ENCODE data around the gene ITGB5. TPM values are rescaled to one million over a fixed set of nuclear protein-coding genes. Genes with fewer than 3 reads are reported as not detected.

Gene ITGB5
- total RNA-seq, 1 donor from 2014 or later: 156 TPM

GRCh38 chr3:124896824-124897526, 9.8 kb upstream of the ITGB5 start:
- no peak for TF ChIP-seq POLR2AphosphoS5 (IDR thresholded peaks at IDR 0.05; ENCODE audit: insufficient read depth in 1 of 2, low read depth in 1 of 2)
- no peak for TF ChIP-seq POLR2A (IDR thresholded peaks at IDR 0.05)
- TF ChIP-seq, protein P1, sequence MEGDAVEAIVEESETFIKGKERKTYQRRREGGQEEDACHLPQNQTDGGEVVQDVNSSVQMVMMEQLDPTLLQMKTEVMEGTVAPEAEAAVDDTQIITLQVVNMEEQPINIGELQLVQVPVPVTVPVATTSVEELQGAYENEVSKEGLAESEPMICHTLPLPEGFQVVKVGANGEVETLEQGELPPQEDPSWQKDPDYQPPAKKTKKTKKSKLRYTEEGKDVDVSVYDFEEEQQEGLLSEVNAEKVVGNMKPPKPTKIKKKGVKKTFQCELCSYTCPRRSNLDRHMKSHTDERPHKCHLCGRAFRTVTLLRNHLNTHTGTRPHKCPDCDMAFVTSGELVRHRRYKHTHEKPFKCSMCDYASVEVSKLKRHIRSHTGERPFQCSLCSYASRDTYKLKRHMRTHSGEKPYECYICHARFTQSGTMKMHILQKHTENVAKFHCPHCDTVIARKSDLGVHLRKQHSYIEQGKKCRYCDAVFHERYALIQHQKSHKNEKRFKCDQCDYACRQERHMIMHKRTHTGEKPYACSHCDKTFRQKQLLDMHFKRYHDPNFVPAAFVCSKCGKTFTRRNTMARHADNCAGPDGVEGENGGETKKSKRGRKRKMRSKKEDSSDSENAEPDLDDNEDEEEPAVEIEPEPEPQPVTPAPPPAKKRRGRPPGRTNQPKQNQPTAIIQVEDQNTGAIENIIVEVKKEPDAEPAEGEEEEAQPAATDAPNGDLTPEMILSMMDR (IDR thresholded peaks at IDR 0.05): no peak
- no peak overlapping the region for H3K27ac ChIP-seq

GRCh38 chr3:124895756-124896155, 8.6 kb upstream of the ITGB5 start:
- DNase-seq (ENCODE audit: extremely low spot score in 2 of 2): no peak
- no peak overlapping the region for H3K4me3 ChIP-seq
- no peaks in the 10 kb centered on the region for H3K27me3 ChIP-seq
- TF ChIP-seq, protein P1 (IDR thresholded peaks at IDR 0.05): no peak
- TF ChIP-seq POLR2AphosphoS5 (IDR thresholded peaks at IDR 0.05; ENCODE audit: insufficient read depth in 1 of 2, low read depth in 1 of 2): no peak
- no peak for TF ChIP-seq POLR2A (IDR thresholded peaks at IDR 0.05)
- no peaks in the 10 kb centered on the region for H3K36me3 ChIP-seq
- no peak overlapping the region for H3K27ac ChIP-seq
- intact Hi-C loops (cut with DNase I): loop anchor here (5.0 kb wide), 1 partner anchor 123 kb away; no protein-coding TSS in a partner anchor
- peaks cover 15% of the 10 kb centered on the region for H3K4me1 ChIP-seq
- H3K9me3 ChIP-seq: no peaks in the 10 kb centered on the region

More at GRCh38 chr3:124896824-124897526, 9.8 kb upstream of the ITGB5 start:
- H3K36me3 ChIP-seq: no peaks in the 10 kb centered on the region
- H3K4me1 ChIP-seq: peaks cover 20% of the 10 kb centered on the region
- no peak overlapping the region for H3K4me3 ChIP-seq
- no peak for DNase-seq (ENCODE audit: extremely low spot score in 2 of 2)
- H3K9me3 ChIP-seq: no peaks in the 10 kb centered on the region
- H3K27me3 ChIP-seq: no peaks in the 10 kb centered on the region
- intact Hi-C loops (cut with DNase I): loop anchor here (5.0 kb wide), 1 partner anchor 125 kb away; no protein-coding TSS in a partner anchor

DNA sequence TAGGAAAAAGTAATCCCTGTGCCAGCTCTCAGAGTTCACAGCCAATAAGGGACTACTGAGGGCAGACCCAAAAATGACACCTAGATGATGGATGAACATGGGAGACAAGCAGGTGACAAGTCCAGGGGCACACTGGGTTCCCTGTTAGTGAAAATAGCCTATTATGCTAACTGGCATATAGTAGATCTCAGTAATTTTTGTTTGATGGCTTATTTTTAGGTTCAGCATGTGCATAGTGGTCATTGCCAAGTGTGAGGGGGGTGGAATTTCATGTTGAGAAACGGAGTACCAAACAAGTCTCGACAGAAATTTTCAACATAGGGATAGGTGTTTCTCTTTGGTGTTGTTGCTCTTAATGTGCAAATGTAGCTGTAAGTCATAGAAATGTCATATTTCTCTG, 6.4 kb upstream of the ITGB5 start:
- H3K27ac ChIP-seq: no peak overlapping the region
- H3K4me1 ChIP-seq: no peaks in the 10 kb centered on the region
- no peaks in the 10 kb centered on the region for H3K9me3 ChIP-seq
- DNase-seq (ENCODE audit: extremely low spot score in 2 of 2): no peak
- intact Hi-C loops (cut with DNase I): no loop called here
- no peaks in the 10 kb centered on the region for H3K27me3 ChIP-seq
- H3K4me3 ChIP-seq: no peak overlapping the region
- no peaks in the 10 kb centered on the region for H3K36me3 ChIP-seq
- TF ChIP-seq POLR2AphosphoS5 (IDR thresholded peaks at IDR 0.05; ENCODE audit: insufficient read depth in 1 of 2, low read depth in 1 of 2) (peak in 1 of 2 donors; percentile 25), POLR2A (IDR thresholded peaks at IDR 0.05) (no peak)

DNA sequence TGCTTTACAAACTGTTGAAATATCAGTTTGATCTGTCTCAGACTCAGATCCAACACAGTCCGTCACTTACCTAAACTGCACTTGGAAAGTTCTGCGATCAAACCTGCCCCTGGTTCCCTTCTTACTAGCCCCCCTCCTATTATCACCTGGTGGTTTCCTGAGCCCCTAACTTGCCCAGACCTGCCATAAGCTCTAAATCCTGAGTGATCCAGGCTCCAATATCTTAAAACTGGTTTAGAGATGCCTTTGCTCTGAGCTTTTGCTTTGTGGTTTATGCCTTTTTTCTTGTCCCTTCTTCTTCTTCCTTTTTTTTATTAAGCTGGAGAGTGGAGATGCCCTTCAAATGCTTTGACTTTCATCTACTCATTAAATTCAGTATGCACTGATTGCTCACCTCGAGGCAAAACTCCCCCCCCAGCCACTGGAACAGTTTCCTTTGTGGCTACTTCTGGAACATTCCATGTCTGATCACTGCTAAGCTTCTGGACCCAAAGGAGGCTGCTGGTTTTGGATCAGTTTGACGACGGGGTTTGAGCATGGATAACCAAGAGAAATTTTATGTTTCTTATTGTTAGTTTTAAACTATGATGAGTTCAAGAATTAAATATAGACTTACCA, 3.5 kb upstream of the ITGB5 start:
- intact Hi-C loops (cut with DNase I): no loop called here
- DNase-seq (ENCODE audit: extremely low spot score in 2 of 2): no peak
- no peaks in the 10 kb centered on the region for H3K9me3 ChIP-seq
- no peaks in the 10 kb centered on the region for H3K36me3 ChIP-seq
- peaks cover 14% of the 10 kb centered on the region for H3K4me1 ChIP-seq
- TF ChIP-seq POLR2AphosphoS5 (IDR thresholded peaks at IDR 0.05; ENCODE audit: insufficient read depth in 1 of 2, low read depth in 1 of 2) (no peak), POLR2A (IDR thresholded peaks at IDR 0.05) (no peak)
- TF ChIP-seq, protein P1 (IDR thresholded peaks at IDR 0.05): no peak
- H3K4me3 ChIP-seq: no peak overlapping the region
- no peaks in the 10 kb centered on the region for H3K27me3 ChIP-seq
- peak overlapping the region; percentile 5 for H3K27ac ChIP-seq

GRCh38 chr3:124888482-124889441, 1.6 kb upstream of the ITGB5 start:
- no peaks in the 10 kb centered on the region for H3K9me3 ChIP-seq
- H3K4me3 ChIP-seq: no peak overlapping the region
- no peak for DNase-seq (ENCODE audit: extremely low spot score in 2 of 2)
- H3K27ac ChIP-seq: no peak overlapping the region
- H3K4me1 ChIP-seq: peaks cover 33% of the 10 kb centered on the region
- no peaks in the 10 kb centered on the region for H3K36me3 ChIP-seq
- no peaks in the 10 kb centered on the region for H3K27me3 ChIP-seq
- TF ChIP-seq POLR2AphosphoS5 (IDR thresholded peaks at IDR 0.05; ENCODE audit: insufficient read depth in 1 of 2, low read depth in 1 of 2): no peak
- TF ChIP-seq, protein P1 (IDR thresholded peaks at IDR 0.05): no peak
- no peak for TF ChIP-seq POLR2A (IDR thresholded peaks at IDR 0.05)
- intact Hi-C loops (cut with DNase I): loop anchor here (5.0 kb wide), 1 partner anchor 106 kb away; no protein-coding TSS in a partner anchor
